Kidney tubule cell (primary cell): ENCODE data around the gene PIK3CD.

Source experiments
- DNase-seq: peaks from one replicate; pipeline ENCODE4 v3.0.0-alpha.2; 2018; ENCODE audit warnings: low spot score

PIK3CD gene

DNA sequence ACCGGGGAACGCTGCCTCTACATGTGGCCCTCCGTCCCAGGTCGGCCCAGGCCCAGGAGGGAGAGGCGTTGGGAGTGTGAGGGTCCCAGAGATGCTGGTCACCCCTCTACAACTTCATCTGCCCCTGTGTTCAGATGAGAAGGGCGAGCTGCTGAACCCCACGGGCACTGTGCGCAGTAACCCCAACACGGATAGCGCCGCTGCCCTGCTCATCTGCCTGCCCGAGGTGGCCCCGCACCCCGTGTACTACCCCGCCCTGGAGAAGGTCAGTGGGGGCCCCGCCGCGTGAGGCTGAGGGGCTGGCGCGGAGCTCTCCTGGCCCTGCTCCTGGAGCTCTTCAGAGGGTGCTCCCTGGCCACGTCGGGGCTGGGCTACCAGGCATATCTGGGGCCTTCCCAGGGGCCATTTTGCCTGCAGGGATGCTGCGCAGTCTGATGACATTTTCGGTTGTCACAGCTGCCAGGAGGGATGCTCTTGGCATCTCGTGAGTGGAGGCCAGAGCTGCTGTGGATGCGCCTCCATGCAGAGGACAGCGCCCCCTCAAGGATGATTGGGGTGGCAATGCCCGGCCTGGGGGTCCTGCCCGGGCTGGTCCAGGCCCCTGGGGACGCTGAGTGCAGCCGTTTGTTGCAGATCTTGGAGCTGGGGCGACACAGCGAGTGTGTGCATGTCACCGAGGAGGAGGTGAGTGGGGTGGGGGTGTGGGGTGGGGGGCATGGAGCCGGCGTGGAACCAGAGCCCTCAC lies 68.6 kb downstream of the PIK3CD start:
- no peak for DNase-seq

DNA sequence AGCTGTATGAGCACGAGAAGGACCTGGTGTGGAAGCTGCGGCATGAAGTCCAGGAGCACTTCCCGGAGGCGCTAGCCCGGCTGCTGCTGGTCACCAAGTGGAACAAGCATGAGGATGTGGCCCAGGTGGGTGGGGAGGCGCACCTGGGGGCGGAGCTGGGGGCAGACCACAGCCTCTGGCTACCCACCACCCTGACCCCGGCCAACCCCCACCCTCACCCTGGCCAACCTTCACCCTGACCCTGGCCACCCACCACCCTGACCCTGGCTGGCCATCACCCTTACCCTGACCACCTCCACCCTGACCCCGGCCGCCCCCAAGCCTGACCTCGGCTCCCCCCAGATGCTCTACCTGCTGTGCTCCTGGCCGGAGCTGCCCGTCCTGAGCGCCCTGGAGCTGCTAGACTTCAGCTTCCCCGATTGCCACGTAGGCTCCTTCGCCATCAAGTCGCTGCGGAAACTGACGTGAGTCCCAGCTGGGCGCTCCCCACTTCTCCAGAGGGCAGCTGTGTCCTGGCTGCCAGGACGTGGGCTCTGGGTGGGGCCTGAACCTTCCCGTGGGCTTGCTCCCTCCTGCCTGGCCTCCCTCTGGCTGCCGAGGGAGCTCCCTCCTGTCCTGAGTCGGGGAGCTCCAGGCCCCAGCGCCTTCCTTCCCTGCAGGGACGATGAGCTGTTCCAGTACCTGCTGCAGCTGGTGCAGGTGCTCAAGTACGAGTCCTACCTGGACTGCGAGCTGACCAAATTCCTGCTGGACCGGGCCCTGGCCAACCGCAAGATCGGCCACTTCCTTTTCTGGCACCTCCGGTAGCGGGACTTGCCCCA lies 69.5 kb downstream of the PIK3CD start:
- DNase-seq: no peak

- DNase-seq: peak; percentile 25
Observed at GRCh38 chr1:9721606-9722377, 70.3 kb downstream of the PIK3CD start.

GRCh38 chr1:9722378-9722749 lies 70.8 kb downstream of the PIK3CD start:
- no peak for DNase-seq

GRCh38 chr1:9723068-9723805 lies 71.7 kb downstream of the PIK3CD start:
- DNase-seq: no peak

- DNase-seq: no peak
Observed at GRCh38 chr1:9723926-9724325, 72.4 kb downstream of the PIK3CD start.

DNA sequence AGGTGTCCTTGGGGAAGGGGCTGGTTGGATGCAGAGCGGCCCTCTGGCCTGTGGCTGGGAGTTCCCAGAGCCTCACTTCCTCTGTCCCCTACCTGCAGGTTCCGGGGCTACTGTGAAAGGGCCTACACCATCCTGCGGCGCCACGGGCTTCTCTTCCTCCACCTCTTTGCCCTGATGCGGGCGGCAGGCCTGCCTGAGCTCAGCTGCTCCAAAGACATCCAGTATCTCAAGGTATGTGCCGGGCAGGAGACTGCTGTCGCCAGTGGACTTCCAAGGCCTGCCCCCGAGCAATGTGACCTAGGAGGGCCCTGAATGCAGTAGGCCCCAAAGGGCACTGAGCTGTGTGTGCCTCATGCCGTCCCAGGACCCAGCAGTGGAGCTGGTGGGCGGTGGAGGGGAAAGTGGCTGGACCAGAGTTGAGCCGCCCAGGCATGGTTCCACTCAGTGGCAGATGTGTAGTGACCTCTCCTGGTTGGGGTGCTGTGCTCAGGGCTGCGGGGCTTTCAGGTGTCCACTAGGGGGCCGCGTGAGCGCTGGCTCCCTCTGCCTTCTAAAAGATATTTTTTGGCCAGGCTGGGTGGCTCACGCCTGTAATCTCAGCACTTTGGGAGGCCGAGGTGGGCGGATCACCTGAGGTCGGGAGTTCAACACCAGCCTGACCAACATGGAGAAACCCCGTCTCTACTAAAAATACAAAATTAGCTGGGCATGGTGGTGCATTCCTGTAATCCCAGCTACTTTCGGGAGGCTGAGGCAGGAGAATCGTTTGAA lies 73.4 kb downstream of the PIK3CD start:
- DNase-seq: peak; percentile 66

- no peak for DNase-seq
Observed at GRCh38 chr1:9726406-9726805, 74.9 kb downstream of the PIK3CD start.

GRCh38 chr1:9726905-9727595 lies 75.5 kb downstream of the PIK3CD start:
- no peak for DNase-seq

- no peak for DNase-seq
Observed at GRCh38 chr1:9728451-9729295, 77.1 kb downstream of the PIK3CD start.

DNA sequence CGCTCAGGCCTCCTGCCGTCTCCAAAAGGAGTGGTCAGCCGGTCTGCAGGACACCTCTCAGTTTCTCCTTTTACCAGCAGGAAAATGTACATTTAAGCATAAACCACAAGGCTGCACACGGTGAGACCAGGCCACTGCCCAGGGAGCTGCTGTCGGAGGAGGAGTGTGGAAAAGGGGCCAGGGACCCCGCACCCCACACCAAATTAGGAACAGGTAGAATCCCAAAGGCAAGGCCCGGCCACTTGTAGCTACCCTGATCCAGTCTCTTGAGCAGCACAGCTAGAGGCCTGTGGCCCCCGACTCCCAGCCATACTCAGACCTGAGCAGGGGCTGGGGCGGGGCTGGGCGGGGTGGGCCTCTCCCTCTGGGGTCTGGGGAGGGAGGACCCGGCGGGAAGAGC lies 78.0 kb downstream of the PIK3CD start:
- no peak for DNase-seq

GRCh38 chr1:9730096-9730901 lies 78.8 kb downstream of the PIK3CD start:
- no peak for DNase-seq

DNA sequence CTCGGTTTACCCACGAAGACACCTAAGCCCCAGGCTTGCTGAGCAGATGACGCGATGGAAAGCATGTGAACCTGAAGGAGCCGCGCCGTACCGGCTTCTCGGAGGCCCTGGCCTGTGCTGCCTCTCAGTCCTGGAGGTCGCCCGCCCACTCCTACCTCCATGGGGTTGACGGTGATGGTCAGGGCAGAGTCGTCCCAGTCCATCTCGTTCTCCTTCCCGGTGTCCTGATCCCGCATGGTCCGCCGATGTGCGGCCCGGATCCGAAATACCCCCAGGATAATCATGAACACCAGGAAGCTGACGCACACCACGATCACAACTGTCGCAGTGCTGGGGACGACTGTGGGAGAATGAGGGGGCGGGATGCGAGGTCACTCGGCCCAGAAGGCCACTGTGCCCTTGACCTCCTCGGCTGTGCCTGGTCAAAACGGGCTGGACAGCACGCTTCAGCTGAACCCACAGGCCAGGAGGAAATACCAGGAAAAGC lies 79.6 kb downstream of the PIK3CD start:
- DNase-seq: no peak

DNA sequence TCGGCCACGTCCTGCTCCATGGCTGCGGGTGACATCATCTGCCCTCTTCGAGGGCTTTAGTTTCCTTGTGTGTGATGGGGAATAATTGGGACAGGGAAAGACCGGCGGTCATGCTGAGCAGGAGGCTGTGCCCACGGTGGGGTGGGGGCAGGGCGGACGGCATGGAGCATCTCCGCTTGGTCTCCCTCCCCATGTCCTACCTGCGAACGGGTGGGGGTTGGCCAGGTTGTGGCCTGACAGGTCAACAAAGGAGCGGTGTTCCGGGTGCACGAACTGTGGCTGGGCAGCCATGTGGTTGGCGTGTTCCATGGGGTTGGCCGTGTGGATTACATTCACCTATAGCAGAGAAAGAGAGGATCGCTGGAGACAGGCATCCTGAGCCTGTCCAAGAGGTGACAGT lies 80.0 kb downstream of the PIK3CD start:
- DNase-seq: no peak

DNA sequence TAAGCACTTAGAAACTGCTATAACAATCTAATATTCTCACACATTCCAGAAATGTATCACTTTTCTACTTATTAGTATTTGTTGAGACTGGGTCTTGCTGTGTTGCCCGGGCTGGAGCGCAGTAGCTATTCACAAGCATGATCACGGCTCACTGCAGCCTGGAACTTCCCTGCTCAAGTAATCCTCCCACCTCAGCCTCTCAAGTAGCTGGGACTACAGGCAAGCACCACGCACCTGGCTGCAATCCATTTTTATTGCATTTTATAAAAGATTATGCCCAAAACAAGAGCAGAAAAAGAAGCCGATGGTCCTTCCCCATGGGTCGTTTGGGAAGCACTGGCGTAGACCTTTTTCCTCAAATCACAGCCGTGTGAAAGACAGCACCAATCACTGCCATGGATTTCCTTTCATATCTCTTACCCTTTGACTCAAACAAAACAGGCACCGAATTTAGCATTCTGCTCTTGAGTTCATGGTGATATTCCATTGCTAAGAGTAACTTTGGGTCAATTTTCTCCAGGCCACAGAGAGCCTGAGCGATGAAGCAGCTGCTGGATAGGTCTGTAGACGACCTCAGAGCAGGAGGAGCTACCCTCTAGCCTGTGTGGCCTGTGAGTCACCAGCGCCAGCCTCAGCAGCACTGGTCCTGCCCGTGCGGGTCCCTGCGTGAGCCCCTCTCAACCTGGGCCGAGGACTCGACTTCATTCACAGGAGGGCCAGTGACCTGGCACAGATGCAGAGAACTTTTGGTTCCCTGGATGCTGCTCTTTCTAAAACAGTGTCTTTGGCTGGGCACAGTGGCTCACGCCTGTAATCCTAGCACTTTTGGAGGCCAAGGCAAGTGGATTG lies 80.8 kb downstream of the PIK3CD start:
- peak; percentile 13 for DNase-seq

DNA sequence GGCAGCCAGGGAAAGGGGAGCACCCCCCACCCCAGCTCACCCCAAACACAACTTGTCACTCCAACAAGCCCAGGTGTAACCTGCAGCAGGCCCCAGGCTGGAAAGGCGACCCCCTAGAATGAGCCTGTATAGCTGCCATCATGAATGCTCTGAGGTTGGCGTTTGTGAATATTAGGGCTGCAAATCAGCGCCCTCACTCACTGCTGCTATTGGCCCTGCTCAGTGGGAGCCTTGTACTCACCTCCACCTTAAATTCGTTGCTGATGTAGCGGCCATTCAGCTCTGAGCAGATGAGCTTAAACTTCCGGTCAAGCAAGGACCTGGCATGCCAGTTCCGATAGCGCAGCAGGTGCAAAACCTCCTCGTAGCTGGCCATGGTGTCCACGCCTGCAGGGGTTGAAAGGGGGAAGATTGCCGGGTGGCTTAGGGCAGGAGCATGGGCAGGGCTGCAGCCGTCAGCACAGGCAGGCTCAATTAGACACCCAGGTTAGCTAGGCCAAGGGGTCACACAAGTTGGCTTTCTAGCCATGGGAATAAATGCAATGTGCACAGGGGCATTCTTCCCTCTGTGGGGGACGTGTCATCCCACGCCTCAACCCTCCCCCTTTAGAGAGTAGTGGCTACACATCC lies 81.7 kb downstream of the PIK3CD start:
- DNase-seq: no peak

DNA sequence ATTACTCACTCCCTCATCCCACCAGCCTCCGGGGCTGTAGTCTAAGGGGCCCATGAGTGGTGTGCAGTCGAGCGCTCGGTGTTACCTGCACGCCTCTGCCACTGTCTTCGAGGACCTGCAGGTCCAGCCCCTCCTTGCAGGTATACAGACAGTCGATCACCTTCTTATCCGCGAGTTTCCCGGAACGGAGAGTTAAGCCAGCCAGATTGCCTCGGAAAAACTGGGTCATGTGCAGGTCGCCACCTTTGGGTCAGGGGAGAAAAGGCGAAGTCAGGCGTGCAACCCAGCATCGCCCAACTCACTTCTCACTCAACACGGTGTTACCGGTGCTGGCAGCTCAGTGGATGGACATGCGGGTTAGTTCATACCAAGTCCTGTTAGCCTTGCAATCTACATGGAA lies 84.3 kb downstream of the PIK3CD start:
- DNase-seq: no peak
